Measurements from ENCODE around the gene FOXF1.

FOXF1 gene

GRCh38 chr16:86558355-86559193, 48.2 kb downstream of the FOXF1 start:
- DNase-seq (ENCODE audit: low spot score): no peak

DNA sequence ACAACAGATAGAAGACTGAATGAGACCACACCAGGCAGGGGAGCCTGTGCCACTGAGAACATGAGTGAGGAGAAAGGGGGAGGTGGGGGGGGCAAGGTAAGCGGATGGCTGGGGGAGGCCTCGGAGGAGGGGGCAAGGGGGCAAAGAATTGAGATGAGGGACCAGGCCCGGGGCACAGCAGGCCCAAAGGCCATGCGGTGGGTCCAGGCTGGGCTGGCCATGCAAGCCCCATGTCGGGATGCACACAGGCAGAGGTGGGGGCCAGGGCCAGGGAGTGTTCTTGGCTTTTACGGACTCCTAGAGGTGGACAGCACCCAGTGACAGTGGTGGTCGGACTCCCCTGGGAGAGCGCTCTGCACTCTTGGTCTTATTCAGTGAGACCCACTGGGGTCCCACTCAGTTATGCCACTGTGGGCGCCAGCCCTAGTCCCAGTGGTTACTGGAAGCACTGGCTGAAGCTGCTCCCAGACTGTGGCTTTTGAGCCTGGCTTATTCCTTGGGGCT, 49.5 kb downstream of the FOXF1 start:
- no peak for DNase-seq (ENCODE audit: low spot score)

- no peak for DNase-seq (ENCODE audit: low spot score)
Measured at GRCh38 chr16:86562356-86562755, 52.0 kb downstream of the FOXF1 start.

DNA sequence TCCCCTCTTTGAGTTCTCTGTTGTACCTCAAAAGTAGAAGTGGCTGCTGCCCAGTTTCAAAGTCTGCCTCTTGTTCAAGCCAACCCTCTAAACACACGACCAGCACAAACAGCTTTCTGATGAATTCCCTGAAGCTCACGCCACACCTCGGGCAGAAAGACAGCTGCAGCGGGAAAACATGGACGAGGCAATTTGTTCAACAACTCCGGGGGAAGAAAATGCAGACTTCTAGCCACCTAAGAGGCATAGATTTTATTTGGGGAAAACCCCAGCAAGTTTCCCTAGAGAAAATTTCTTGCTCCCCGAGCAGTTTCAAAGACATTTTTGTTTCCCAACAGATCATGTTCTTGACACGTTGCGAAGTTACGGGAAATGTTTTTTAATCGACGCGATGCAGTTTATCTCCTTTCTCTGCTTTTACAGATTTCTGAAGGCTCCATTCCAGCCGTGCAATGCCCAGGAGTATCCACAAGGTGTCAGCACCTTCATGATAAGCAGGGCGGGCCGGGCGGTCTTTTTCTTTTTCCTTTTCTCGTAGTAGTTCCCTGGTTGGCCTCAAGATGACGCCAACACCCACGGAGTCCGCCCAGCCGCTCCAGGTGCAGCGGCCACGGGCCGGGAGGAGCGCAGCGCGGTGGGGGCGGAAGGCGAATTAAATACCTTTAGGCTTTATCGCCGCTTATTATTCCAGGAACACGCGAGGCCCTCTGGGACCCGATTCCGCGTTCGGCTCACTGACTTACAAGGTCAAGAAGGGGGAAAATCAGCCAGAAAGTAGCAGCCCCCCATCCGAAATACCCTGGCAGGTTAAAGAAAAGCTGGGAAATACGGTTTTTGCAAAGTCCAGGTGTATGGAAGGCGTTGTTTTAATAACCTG, 53.4 kb downstream of the FOXF1 start:
- peak; percentile 93 for DNase-seq (ENCODE audit: low spot score)
